ENCODE results near the gene HAPLN2. TPM values are rescaled to one million over a fixed set of nuclear protein-coding genes. Genes with fewer than 3 reads are reported as not detected.
A peak's percentile ranks its signal among the peaks of the same experiment; 100 is the strongest.

Gene HAPLN2
- total and polyA plus RNA-seq, 2 of the 8 experiments (the other 6 are each of a cell fraction or from before 2014, with no cell fraction given): 0.19 to 0.51 TPM

DNA sequence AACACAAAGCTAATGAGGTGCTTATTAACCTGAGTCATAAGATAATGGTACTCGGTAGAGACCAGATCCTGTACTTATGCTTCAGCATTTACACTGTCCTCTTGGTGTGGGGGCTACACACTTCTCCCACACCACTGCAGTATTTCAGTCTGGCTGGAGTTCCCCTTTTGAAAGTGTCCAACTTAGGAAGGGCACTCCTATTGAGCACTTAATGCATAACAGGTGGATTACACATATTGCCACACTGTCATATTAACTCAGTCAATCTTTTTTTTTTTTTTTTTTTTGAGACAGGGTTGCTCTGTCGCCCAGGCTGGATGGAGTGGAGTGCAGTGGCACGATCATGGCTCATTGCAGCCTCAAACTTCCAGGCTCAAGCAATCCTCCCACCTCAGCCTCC, 19.4 kb upstream of the HAPLN2 start:
- no peak overlapping the region for H2AK5ac ChIP-seq (ENCODE audit: low read depth, low read length)
- no peaks in the 10 kb centered on the region for H3K27me3 ChIP-seq (replicated peaks in 1 of 4; ENCODE audit: control insufficient read depth in 3 of 4, extremely low read depth in 1 of 4, insufficient read depth in 3 of 4, low read length in 3 of 4)
- peak overlapping the region in 1 of 2 experiments; percentile 55; a peak in 2 of 4 replicates for H3K4me2 ChIP-seq (ENCODE audit: insufficient read depth in 1 of 2, low read depth in 2 of 2, low read length in 2 of 2)
- peaks cover 2% of the 10 kb centered on the region; the same call in 1 of the 2 replicates for H3K79me1 ChIP-seq (ENCODE audit: low read depth, low read length)
- H3K9me3 ChIP-seq (ENCODE audit: insufficient read depth in 2 of 2, low read depth in 1 of 2, low read length in 1 of 2): no peaks in the 10 kb centered on the region
- no peak overlapping the region for H3K56ac ChIP-seq (replicated peaks; ENCODE audit: insufficient read length, low read depth, low read length)
- H2BK120ac ChIP-seq (replicated peaks; ENCODE audit: low read depth, low read length): no peak overlapping the region
- POLR2A ChIA-PET (ENCODE audit: partially characterized antibody): interaction anchor here (0.7 to 6.6 kb wide), 5 partner anchors 7 to 28 kb away, joined by 3 to 66 read pairs (median 4); partner anchors contain the start of genes IQGAP3 and NAXE
- peaks cover 0 to 1% of the 10 kb centered on the region in 2 experiments for H4K20me1 ChIP-seq (replicated peaks in 1 of 2; ENCODE audit: control insufficient read depth in 1 of 2, insufficient read depth in 2 of 2, low read length in 2 of 2)
- H2BK12ac ChIP-seq (ENCODE audit: low read depth, low read length): no peak overlapping the region
- no peak overlapping the region for H3K18ac ChIP-seq (ENCODE audit: extremely low read depth, low read length)
- no peak overlapping the region for H4K8ac ChIP-seq (ENCODE audit: extremely low read depth, insufficient read depth, low read length)
- H3K23me2 ChIP-seq (ENCODE audit: low read depth, low read length): peaks cover 5% of the 10 kb centered on the region; the same call in 1 of the 2 replicates
- H2BK5ac ChIP-seq (ENCODE audit: low read depth, low read length): no peak overlapping the region
- no peak overlapping the region for H2BK15ac ChIP-seq (ENCODE audit: low read length)
- CTCF ChIA-PET (ENCODE audit: partially characterized antibody): interaction anchor here (0.6 to 4.0 kb wide), 11 partner anchors 9 to 215 kb away, joined by 3 to 30 read pairs (median 4); partner anchors contain the start of gene HAPLN2
- no peak overlapping the region for H2AFZ ChIP-seq (ENCODE audit: low read length)
- H4K5ac ChIP-seq (ENCODE audit: insufficient read length, low read depth, low read length): no peak overlapping the region
- H3K4me1 ChIP-seq (replicated peaks in 1 of 4; ENCODE audit: control insufficient read depth in 3 of 4, insufficient read depth in 4 of 4, low read length in 3 of 4): peaks cover 0 to 8% (median 3%) of the 10 kb centered on the region in 4 experiments; a peak in 5 of 7 replicates
- H4K91ac ChIP-seq (replicated peaks; ENCODE audit: insufficient read length, low read length): no peak overlapping the region
- 95% methylated on average over 2 of the region's 3 CpGs; no CpG with 5 or more reads in 1 of the 2 experiments for WGBS, 2 experiments (ENCODE audit: extremely low coverage in 1 of 2, insufficient coverage in 1 of 2, insufficient read length in 1 of 2, insufficient replicate concordance in 2 of 2, low coverage in 1 of 2, low lambda C conversion rate in 2 of 2, missing lambda C conversion rate in 1 of 2)
- H3K4me3 ChIP-seq (ENCODE audit: extremely low read depth in 1 of 4, insufficient read depth in 2 of 4, low read depth in 3 of 4, low read length in 4 of 4): peak overlapping the region in 1 of 4 experiments; percentile 86; a peak in 1 of 8 replicates
- DNase-seq (ENCODE audit: low read depth in 1 of 2, low spot score in 2 of 2) (no peak), FAIRE-seq (no peak)
- H3K4ac ChIP-seq (replicated peaks; ENCODE audit: insufficient read length, low read depth, low read length): no peak overlapping the region
- H3K9ac ChIP-seq (replicated peaks in 1 of 4; ENCODE audit: extremely low read depth in 1 of 4, low read depth in 3 of 4, low read length in 3 of 4): no peak overlapping the region
- H3K23ac ChIP-seq (ENCODE audit: insufficient read length): no peak overlapping the region
- peaks cover 3 to 19% of the 10 kb centered on the region in 2 experiments for H3K79me2 ChIP-seq (ENCODE audit: control insufficient read depth in 1 of 2, insufficient read depth in 2 of 2, low read length in 2 of 2)
- H3K36me3 ChIP-seq (ENCODE audit: control insufficient read depth in 2 of 4, insufficient read depth in 4 of 4, low read length in 3 of 4): peaks cover 16 to 41% (median 36%) of the 10 kb centered on the region in 4 experiments
- H2BK20ac ChIP-seq (ENCODE audit: low read length): no peak overlapping the region
- H3K14ac ChIP-seq (ENCODE audit: insufficient read length): no peak overlapping the region
- H3K27ac ChIP-seq (ENCODE audit: low read depth, low read length): no peak overlapping the region
- TF ChIP-seq POLR2AphosphoS5 (IDR thresholded peaks at IDR 0.05; ENCODE audit: low read depth, low read length) (no peak), ASH2L (IDR thresholded peaks at IDR 0.05; ENCODE audit: low read length) (no peak), GTF2F1 (IDR thresholded peaks at IDR 0.05; ENCODE audit: borderline replicate concordance, low read depth, low read length) (no peak), SP2 (IDR thresholded peaks at IDR 0.05; ENCODE audit: low read length) (no peak), EGR1 (IDR thresholded peaks at IDR 0.05; ENCODE audit: borderline replicate concordance, low read depth, low read length) (no peak), KDM4A (IDR thresholded peaks at IDR 0.05; ENCODE audit: low read depth, low read length, severe bottlenecking) (no peak), RNF2 (IDR thresholded peaks at IDR 0.05; ENCODE audit: borderline replicate concordance, low read depth, low read length, missing control alignments, poor library complexity, severe bottlenecking) (no peak), SUZ12 (IDR thresholded peaks at IDR 0.05; ENCODE audit: low read length) (no peak), ZNF274 (IDR thresholded peaks at IDR 0.05; ENCODE audit: borderline replicate concordance, extremely low read depth, low read length) (no peak), SIN3A (conservative IDR thresholded peaks at IDR 0.05 in 1 of 2, IDR thresholded peaks at IDR 0.05 in 1 of 2; ENCODE audit: low read depth in 1 of 2, low read length in 2 of 2) (no peak), NRF1 (IDR thresholded peaks at IDR 0.05; ENCODE audit: low read depth, low read length) (no peak)
- TF ChIP-seq, protein P1, sequence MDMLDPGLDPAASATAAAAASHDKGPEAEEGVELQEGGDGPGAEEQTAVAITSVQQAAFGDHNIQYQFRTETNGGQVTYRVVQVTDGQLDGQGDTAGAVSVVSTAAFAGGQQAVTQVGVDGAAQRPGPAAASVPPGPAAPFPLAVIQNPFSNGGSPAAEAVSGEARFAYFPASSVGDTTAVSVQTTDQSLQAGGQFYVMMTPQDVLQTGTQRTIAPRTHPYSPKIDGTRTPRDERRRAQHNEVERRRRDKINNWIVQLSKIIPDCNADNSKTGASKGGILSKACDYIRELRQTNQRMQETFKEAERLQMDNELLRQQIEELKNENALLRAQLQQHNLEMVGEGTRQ (IDR thresholded peaks at IDR 0.05; ENCODE audit: low read length): no peak

All from H1 (cell line).